Gastrocnemius medialis (tissue), 4 donors: ENCODE results near the gene MFAP2.

Experiments used
- CTCF ChIP-seq, 5 experiments: fragments of 450-650 bp in 3 of 5; fragments of 200-600 bp in 2 of 5; sonication (generic) in 2 of 5; IDR thresholded peaks in 4 of 5; conservative IDR thresholded peaks in 1 of 5; 1 replicate in 4 of 5; 2 replicates in 1 of 5; pipeline ENCODE4 v1.5.1; 2016 to 2019; ENCODE audit warnings: antibody characterized with exemption in 5 of 5, mild to moderate bottlenecking in 3 of 5, moderate library complexity in 3 of 5
- POLR2A ChIP-seq, 2 donors: fragments of 450-650 bp; IDR thresholded peaks; one replicate each; pipeline ENCODE4 v1.6.1; 2017; ENCODE audit warnings: antibody characterized with exemption in 2 of 2, mild to moderate bottlenecking in 2 of 2, moderate library complexity in 2 of 2

DNA sequence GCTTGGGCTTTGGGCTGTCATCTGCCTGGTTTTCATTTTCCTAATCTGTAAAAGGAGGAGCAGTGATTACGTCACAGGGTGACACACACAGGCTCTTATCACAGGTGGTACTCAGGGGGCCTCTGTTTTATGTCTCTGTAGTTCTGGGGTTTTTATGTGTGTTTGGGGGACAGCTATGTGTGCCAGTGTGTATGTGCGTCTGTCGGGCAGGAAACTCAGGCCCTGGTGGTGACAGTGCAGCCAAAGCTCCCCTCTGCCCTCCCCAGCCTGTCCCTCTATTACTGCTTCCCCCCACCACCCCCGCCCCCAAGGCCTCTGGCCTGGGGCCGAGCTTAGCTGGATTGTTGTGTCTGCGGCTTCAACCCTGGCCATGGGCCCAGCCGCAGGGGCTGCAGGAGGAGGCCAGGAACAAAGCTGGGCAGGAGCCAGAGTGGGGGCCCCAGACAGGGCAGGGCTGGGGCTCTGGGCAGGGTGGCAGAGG, 13.3 kb downstream of the MFAP2 start:
- TF ChIP-seq CTCF (IDR thresholded peaks at IDR 0.05 in 4 of 5, conservative IDR thresholded peaks at IDR 0.05 in 1 of 5) (no peak), POLR2A (IDR thresholded peaks at IDR 0.05) (no peak)
